Measurements from ENCODE around the gene TUBA4A. TPM values are rescaled to one million over a fixed set of nuclear protein-coding genes. Genes with fewer than 3 reads are reported as not detected.

The TUBA4A gene
- polyA plus RNA-seq, 1 donor (not counting 4 experiments of a cell fraction or from before 2014, with no cell fraction given), result 524 TPM

GRCh38 chr2:219207884-219208740 lies 45.6 kb downstream of the TUBA4A start:
- H3K4me1 ChIP-seq (ENCODE audit: control insufficient read depth, extremely low read depth, insufficient read depth, low read length), result peaks cover 16% of the 10 kb centered on the region
- H4K20me1 ChIP-seq (ENCODE audit: control insufficient read depth, extremely low read depth, insufficient read depth, low read length), result no peaks in the 10 kb centered on the region
- H3K27ac ChIP-seq (ENCODE audit: control insufficient read depth, insufficient read depth, low read length), result no peak overlapping the region
- no peaks in the 10 kb centered on the region for H3K27me3 ChIP-seq (ENCODE audit: control insufficient read depth, extremely low read depth, insufficient read depth, low read length)
- H3K9me3 ChIP-seq (ENCODE audit: control insufficient read depth, low read depth, low read length), result no peaks in the 10 kb centered on the region
- no peak overlapping the region for H3K4me3 ChIP-seq (ENCODE audit: control insufficient read depth in 2 of 3, extremely low read depth in 1 of 3, insufficient read depth in 2 of 3, low read depth in 1 of 3, low read length in 3 of 3)
- no peak overlapping the region for H3K9ac ChIP-seq (ENCODE audit: control insufficient read depth, extremely low read depth, insufficient read depth, low read length)
- peak overlapping the region; percentile 84 for H3K4me2 ChIP-seq (ENCODE audit: control insufficient read depth, extremely low read depth, insufficient read depth, low read depth, low read length)
- dilution Hi-C loops (cut with MboI; ENCODE audit: extremely low pct_ligation_motif_present, low sequenced_read_pairs), result no loop called here
- no peaks in the 10 kb centered on the region for H3K9me1 ChIP-seq (ENCODE audit: control insufficient read depth, extremely low read depth, insufficient read depth, low read length)
- FAIRE-seq, result no peak
- peaks cover 16 to 21% of the 10 kb centered on the region in 2 experiments for H3K36me3 ChIP-seq (ENCODE audit: control insufficient read depth in 2 of 2, extremely low read depth in 1 of 2, insufficient read depth in 2 of 2, low read length in 2 of 2)
- TF ChIP-seq CTCF (optimal IDR thresholded peaks at IDR 0.05 in 1 of 3, IDR thresholded peaks at IDR 0.05 in 1 of 3, conservative IDR thresholded peaks at IDR 0.05 in 1 of 3; ENCODE audit: extremely low read depth in 1 of 3, insufficient read depth in 2 of 3, low read length in 3 of 3), result no peak
- no peak for TF ChIP-seq EZH2 (IDR thresholded peaks at IDR 0.05; ENCODE audit: low read length)
- no peak overlapping the region for H2AFZ ChIP-seq (ENCODE audit: control insufficient read depth, low read length)
- no peaks in the 10 kb centered on the region for H3K79me2 ChIP-seq (ENCODE audit: control insufficient read depth, insufficient read depth, low read length)
- DNase-seq (ENCODE audit: low read depth, low spot score), result no peak

- Histone ChIP-seq H3K9me1 (ENCODE audit: control insufficient read depth, extremely low read depth, insufficient read depth, low read length) (no peaks in the 10 kb centered on the region), H3K4me1 (ENCODE audit: control insufficient read depth, extremely low read depth, insufficient read depth, low read length) (peaks cover 16% of the 10 kb centered on the region), H3K27me3 (ENCODE audit: control insufficient read depth, extremely low read depth, insufficient read depth, low read length) (no peaks in the 10 kb centered on the region), H3K9me3 (ENCODE audit: control insufficient read depth, low read depth, low read length) (no peaks in the 10 kb centered on the region), H4K20me1 (ENCODE audit: control insufficient read depth, extremely low read depth, insufficient read depth, low read length) (no peaks in the 10 kb centered on the region), H3K36me3 (ENCODE audit: control insufficient read depth in 2 of 2, extremely low read depth in 1 of 2, insufficient read depth in 2 of 2, low read length in 2 of 2) (peaks cover 10 to 17% of the 10 kb centered on the region in 2 experiments), H3K9ac (ENCODE audit: control insufficient read depth, extremely low read depth, insufficient read depth, low read length) (peak overlapping the region; percentile 26), H3K4me3 (ENCODE audit: control insufficient read depth in 2 of 3, extremely low read depth in 1 of 3, insufficient read depth in 2 of 3, low read depth in 1 of 3, low read length in 3 of 3) (peak overlapping the region; percentile 45 to 63 (median 62)), H3K27ac (ENCODE audit: control insufficient read depth, insufficient read depth, low read length) (no peak overlapping the region), H3K79me2 (ENCODE audit: control insufficient read depth, insufficient read depth, low read length) (no peaks in the 10 kb centered on the region), H2AFZ (ENCODE audit: control insufficient read depth, low read length) (peak overlapping the region; percentile 16), H3K4me2 (ENCODE audit: control insufficient read depth, extremely low read depth, insufficient read depth, low read depth, low read length) (peak overlapping the region; percentile 84)
- FAIRE-seq, result no peak
- dilution Hi-C loops (cut with MboI; ENCODE audit: extremely low pct_ligation_motif_present, low sequenced_read_pairs), result no loop called here
- TF ChIP-seq EZH2 (IDR thresholded peaks at IDR 0.05; ENCODE audit: low read length) (no peak), CTCF (optimal IDR thresholded peaks at IDR 0.05 in 1 of 3, IDR thresholded peaks at IDR 0.05 in 1 of 3, conservative IDR thresholded peaks at IDR 0.05 in 1 of 3; ENCODE audit: extremely low read depth in 1 of 3, insufficient read depth in 2 of 3, low read length in 3 of 3) (no peak)
- no peak for DNase-seq (ENCODE audit: low read depth, low spot score)
Observed at GRCh38 chr2:219207134-219207883, 46.4 kb downstream of the TUBA4A start.

Measured in keratinocyte (primary cell).